HG03432 (cell line): ENCODE results near the gene EMCN.
"Not testable (repeated sequence)": the region's sequence is repeated elsewhere in the genome, so short reads cannot be mapped to it uniquely, and the experiment has no call there.

Experiments
- ATAC-seq: cut with Tn5 transposase; IDR thresholded peaks from one replicate; pipeline ENCODE4 v1.9.1; 2021; ENCODE audit warnings: mild to moderate bottlenecking, moderate library complexity; ENCODE audit not compliant: unreplicated experiment

EMCN gene

DNA sequence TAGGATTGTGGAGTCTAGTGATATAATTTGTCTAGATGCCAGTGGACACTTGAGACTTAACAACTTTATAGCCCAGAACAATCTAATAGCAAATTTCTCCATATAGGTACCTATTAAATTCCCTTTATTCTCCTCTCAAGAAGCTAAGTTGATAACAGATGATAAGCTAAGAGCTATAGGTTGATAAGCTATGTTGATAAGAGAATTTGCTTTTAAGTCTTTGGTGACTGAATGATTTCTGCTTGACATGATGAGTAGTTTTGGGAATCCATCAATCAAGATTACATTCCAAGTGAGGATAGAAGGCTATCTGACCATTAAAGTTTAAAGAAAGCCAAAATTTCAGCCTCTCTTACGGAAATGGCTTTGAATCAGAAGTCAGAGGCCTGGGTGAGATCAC, 131.6 kb downstream of the EMCN start:
- ATAC-seq, result no peak

DNA sequence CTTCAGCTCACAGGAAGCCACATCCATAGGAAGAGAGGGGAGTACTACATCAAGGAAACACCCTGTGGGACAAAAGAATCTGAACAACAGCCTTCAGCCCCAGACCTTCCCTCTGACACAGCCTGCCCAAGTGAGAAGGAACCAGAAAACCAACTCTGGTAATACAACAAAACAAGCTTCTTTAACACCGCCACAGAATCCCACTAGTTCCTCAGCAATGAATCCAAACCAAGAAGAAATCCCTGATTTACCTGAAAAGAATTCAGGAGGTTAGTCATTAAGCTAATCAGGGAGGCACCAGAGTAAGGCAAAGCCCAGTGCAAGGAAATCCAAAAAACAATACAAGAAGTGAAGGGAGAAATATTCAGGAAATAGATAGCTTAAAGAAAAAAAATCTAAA, 137.4 kb downstream of the EMCN start:
- not testable (repeated sequence) for ATAC-seq

DNA sequence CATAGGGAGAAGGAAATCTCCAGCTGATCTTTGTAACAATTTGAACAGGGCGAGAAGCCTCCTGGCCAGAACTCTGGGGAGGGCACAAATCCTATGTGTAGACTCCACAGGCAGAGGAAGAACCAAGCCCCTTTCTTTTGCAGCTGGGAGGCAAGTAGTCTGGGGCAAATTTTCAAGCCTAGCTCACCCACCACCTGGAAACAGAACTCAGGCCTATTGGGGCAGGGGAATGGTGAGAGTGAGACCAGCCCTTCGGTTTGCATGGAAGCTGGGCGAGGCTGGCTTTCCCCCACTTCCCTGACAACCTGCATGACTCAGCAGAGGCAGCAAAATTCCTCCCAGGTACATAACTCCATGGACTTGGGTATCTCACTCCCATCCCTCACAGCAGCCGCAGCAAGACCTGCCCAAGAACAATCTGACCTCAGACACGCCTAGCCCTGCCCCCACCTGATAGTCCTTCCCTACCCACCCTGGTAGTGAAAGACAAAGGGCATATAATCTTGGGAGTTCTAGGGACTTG, 138.2 kb downstream of the EMCN start:
- ATAC-seq, result no peak

DNA sequence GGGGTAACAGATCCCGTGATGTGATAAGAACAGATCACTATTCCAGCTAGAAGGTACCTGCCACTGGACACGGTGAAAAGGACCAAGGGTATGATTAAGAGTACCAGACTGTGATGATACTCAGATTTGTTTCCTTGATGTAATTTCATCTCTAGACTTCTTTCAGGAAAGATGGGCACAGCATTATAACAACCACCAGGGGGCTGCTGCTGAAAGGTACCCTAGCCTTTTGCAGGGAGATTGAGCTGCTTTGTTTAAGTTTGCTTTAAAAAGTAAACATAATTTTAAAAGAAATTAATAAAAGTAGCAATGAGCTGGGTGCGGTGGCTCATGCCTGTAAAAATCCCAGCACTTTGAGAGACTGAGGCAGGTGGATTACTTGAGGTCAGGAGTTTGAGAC, 145.4 kb downstream of the EMCN start:
- ATAC-seq, result no peak

DNA sequence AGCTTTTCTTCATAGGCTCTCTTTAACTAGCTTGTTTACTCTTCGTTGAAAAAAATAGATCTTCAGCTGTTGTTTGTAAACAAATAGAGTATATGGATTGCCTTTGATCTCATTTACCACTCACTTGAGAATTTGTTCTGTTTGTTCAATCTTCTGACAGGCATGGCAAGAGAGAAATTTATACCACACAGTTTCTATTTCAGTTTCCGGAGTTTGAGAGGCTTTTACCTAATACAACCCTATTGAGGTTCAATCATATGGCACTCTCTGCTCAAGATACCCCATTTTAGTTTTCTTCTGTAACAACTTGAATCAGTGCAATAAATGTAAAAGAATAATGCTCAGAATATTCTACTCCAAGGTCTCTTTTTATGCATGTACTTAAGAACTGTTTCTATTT, 148.0 kb downstream of the EMCN start:
- no peak for ATAC-seq

DNA sequence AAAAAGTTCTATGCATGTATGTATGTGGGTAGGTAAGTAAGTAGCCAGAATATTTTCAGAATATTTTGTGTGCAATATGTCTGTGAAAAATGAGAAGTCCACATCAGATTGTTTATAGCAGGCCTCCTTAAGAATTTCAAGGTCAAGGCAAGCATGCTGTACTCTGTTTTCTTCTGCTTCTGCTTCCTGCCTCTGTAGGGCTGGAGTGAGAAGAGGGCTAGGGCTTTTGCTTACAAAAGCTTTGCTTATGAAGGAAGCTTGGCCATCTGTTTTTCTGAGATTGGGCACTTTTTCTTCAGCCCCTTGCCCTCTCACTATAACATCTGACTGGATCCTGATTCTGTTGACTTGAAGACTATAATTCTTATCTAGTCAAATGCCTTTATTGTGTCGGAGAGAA, 150.4 kb downstream of the EMCN start:
- ATAC-seq, result no peak

DNA sequence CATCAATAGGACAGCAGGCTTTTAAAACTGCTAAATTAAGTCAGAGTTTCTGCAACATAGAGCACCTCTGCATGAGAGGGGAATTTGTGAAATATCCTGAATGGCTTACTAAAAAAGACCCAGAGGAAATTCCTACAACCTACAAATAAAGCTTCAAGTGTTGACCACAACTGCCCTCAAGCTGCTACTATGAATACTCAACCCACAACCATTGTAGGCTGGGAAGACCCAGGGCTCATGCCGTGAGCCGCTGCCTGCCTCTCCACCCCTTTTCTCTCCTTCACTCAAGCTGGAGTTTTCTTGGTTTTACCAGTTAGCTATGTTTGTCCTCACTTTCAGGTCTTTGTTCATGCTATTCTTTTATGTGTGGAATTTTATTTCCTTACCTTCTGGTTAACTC, 151.6 kb downstream of the EMCN start:
- peak; percentile 48 for ATAC-seq

DNA sequence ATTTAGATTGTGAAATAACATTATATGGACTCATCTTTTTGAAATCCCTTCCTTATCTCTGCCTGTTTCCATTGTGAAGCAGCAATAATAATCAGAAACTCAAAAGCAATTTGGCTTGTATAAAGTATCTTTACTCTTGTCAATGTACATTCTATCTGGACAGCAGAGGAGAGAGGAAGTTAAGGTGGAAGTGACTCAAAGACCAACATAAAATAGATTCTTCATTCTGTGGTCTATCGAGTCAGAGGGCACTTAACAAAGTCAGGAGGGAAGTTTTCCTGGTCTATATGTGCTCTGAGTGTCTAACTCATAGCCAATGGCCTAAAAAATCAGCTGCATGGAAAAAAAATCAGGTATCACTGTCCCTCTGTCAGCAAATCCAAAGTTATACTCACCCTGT, 155.5 kb downstream of the EMCN start:
- no peak for ATAC-seq

DNA sequence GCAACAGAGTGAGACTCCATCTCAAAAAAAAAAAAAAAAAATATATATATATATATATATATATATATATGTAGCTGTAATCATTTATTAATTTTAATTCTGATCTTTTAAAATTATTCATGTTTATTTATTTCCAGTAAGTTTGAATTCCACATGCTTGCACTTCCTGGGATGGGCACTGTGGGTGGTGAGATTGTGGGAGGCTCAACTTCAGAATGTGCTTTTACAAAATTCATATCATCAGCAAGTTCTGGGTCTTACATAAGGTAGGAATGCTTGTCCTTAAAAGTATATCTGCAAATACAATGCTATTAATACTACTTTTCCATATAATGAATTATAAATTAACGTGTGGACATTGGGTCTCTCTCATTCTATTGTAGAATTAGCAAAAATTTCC, 156.5 kb downstream of the EMCN start:
- no peak for ATAC-seq

DNA sequence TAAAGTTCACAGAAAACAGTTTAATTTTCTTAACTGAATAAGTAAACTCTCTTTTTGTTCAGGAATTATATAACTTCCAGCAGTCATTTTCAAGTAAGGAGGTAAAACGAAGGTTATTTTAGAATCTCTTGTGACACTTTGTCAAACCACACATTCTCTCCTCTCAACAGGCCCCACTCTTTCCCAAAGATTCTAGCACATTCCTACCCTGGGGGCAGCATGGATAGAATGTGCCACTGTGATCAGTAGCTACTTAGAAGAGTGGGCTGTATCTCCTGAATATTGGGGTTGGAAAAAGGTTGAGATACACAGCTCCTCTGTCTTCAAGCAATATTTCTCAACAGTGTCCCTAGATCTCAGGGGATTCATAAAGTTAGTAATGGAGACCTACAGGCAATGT, 157.6 kb downstream of the EMCN start:
- no peak for ATAC-seq

DNA sequence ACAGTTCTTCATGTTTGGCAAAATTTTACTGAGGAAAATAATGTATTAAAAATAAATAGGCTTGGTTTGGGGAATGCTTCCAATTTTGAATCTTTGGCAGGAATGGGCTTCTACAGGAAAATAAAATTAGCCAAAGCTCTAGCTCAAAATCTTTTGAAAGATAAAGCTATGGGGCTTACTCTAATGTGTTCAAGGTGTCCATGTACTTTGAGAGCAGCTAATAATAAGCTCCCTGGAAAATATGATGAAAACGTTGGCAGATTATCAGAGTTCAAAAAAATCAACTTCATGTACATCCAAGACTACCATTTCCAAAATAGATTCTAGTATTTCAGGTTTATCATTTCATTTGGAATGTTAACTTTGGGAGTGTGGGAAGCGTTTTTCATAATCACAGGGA, 158.4 kb downstream of the EMCN start:
- ATAC-seq, result no peak

DNA sequence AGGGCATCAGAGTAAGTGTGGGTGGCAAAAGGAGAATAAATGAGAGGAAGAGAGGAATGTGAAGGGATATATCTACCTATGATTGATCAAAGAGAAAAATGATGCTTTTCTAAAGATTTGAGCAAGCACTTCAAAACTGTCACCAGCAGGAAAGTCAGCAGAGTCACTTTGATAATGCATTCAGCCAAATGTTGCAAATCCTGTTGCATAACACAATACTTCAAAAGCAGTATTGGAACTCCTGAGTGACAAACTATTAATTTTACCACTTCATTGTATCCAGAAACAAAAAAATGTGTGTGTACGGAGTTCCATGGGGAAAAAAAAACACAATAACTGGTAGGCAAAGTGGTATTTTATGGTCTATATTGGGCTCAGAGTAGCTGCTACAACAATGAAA, 160.3 kb downstream of the EMCN start:
- ATAC-seq, result no peak

DNA sequence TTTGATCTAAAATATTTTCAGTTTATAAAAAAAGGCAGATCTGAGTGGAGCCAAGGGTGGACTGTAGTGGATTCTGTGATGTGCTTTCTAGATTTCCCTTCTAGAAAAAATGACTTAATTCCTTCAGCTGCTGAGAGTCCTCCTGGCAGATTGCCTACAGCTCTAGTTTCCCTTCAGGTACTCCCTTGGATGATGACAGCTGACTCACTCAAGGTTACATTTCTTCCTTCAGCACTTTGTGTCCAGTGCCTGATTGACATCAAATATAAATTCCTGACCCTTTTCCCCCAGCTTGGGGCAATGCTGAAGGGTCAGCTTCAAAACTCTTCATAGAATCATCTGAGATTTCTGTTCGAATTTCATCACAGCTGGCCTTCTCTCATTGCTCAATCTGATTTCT, 161.7 kb downstream of the EMCN start:
- ATAC-seq, result no peak

DNA sequence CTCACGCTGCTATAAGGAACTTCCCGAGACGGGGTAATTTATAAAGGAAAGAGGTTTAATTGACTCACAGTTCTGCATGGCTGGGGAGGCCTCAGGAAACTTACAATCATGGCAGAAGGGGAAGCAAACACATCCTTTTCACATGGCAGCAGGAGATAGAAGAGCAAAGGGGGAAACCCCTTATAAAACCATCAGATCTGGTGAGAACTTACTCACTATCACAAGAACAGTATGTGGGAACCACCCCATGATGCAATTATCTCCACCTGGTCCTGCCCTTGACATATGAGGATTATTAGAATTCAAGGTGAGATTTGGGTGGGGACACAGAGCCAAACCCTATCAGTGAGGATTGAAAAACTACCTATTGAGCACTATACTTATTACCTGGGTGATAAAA, 165.5 kb downstream of the EMCN start:
- not testable (repeated sequence) for ATAC-seq

DNA sequence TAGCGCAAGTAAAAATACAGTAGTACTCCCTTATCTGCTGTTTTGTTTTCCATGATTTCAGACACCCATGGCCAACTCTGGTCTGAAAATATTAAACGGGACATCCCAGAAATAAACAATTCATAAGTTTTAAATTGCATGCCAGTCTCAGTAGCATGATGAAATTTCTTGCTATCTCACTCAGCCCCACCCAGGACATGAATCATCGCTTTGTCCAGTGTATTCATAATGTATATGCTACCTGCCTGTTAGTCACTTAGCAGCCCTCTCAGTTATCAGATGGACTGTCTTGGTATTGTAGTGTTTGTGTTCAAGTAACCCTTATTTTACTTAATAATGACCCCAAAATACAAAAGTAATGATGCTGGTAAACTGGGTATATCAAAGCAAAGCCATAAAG, 169.3 kb downstream of the EMCN start:
- no peak for ATAC-seq

DNA sequence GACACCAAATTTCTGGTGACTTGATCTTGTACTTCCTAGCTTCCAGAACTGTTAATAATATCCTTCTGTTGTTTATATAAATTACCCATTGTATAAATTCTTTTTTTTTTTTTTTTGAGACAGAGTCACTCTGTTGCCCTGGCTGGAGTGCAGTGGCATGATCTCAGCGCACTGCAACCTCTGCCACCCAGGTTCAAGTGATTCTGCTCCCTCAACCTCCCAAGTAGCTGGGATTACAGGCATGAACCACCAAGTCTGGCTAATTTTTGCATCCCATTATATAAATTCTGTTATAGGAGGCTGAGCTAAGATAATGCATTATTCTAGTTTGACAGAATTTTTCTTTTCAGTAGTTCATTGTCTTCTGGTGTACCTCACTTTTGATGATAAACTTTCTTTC, 170.6 kb downstream of the EMCN start:
- no peak for ATAC-seq

DNA sequence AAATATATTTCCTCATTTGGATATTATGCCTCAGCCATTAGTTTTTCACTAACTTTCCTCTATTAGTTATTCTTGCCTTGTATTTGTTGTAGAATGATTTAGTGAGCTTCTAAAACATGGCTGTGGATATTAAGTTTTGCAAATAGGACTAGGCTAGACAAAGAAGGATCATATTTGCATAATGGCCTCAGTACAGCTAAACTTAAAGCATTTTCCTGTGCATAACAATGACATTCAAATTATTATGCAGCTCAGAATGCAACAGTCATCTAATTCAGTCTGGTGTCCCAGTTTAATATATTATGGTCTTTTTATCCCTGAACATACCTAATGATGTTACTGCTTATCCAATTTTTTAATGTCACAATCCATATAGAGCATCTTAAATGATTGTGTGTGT, 172.2 kb downstream of the EMCN start:
- no peak for ATAC-seq
